ENCODE measurements around the gene ARHGAP6.

ARHGAP6 gene

DNA sequence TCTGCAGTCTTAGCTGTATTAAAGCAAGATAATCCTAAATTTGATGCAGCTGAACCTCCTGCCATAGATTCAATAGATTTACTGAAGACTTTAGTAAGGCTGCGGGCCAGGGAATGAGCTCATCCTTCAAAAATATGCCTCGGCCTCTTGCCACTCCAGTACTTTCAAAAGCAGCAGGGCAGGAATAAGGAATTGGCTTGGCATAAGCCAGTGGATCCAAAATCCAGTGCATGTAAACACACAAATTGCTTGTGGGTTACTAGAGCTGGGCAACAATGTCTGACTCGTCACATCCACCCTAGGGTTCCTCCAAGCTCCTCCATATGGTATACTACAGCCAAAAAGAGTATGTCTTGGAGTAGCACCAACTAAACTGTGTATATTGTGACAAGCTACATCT is 207.6 kb downstream of the ARHGAP6 start:
- DNase-seq, result no peak

GRCh38 chrX:11451151-11451550 is 214.6 kb downstream of the ARHGAP6 start:
- no peak for DNase-seq

DNA sequence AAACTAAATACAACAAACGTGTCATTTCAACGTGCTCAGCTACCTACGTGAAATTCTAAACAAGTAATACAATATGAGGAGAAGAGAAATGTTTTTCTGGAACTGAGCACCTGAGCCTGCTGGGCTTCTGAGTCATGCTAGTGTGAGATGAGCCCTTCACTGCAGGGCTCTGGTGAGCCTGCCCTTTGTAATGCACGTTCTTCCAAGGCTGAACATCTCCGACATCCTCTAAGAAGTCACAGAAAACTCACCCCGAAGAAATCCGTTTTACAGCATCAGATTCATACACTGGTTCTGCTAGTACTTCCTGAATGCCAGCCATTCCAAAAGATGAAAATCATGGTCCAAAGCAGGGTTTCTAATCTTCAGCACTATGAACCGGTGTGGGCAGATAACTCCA is 215.4 kb downstream of the ARHGAP6 start:
- DNase-seq, result no peak

- no peak for DNase-seq
Measured at GRCh38 chrX:11449613-11450012, 216.1 kb downstream of the ARHGAP6 start.

- DNase-seq, result no peak
Measured at GRCh38 chrX:11447418-11447817, 218.3 kb downstream of the ARHGAP6 start.

- DNase-seq, result no peak
Measured at GRCh38 chrX:11446949-11447348, 218.8 kb downstream of the ARHGAP6 start.

DNA sequence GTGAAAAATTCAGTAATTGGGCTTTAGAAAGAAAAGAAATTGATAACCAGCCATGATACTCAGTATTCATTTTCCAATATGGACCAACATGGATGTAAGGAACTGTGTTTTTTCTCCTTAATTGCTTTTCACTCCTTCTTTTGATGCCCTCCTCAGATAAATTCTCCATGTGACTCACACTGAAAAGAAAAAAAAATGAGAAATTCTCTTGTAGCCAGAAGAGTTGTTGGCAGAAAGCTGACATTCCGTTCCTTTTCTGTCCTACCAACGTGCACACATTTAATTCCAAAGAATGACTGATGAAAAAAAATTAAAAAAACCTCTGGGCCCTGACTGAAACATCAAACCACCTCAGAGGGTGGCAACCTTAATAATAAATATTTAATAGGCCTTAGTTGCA is 219.4 kb downstream of the ARHGAP6 start:
- DNase-seq, result no peak

GRCh38 chrX:11445540-11445939 is 220.2 kb downstream of the ARHGAP6 start:
- no peak for DNase-seq

GRCh38 chrX:11444052-11444451 is 221.7 kb downstream of the ARHGAP6 start:
- no peak for DNase-seq

- DNase-seq, result no peak
Measured at GRCh38 chrX:11439846-11440245, 225.9 kb downstream of the ARHGAP6 start.

DNA sequence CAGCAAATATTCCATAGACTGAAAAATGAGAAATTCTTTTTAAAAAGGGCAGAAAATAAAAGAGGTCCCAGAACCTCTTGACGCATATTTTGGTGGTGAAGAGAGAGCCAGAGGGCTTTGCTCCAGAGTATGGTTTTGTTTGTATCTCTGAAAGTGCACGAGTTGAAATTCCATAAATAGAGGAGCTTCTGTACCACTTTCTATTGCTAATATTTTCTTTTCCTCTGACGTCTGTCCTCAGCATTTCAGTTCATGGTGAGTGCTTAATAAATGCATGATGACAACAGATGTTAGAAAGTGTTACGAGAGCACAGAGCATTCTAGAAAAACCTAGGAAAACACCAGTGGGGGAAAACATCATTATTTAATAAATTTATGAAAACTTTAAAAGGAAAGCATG is 227.0 kb downstream of the ARHGAP6 start:
- no peak for DNase-seq

- no peak for DNase-seq
Measured at GRCh38 chrX:11438380-11438723, 227.4 kb downstream of the ARHGAP6 start.

DNA sequence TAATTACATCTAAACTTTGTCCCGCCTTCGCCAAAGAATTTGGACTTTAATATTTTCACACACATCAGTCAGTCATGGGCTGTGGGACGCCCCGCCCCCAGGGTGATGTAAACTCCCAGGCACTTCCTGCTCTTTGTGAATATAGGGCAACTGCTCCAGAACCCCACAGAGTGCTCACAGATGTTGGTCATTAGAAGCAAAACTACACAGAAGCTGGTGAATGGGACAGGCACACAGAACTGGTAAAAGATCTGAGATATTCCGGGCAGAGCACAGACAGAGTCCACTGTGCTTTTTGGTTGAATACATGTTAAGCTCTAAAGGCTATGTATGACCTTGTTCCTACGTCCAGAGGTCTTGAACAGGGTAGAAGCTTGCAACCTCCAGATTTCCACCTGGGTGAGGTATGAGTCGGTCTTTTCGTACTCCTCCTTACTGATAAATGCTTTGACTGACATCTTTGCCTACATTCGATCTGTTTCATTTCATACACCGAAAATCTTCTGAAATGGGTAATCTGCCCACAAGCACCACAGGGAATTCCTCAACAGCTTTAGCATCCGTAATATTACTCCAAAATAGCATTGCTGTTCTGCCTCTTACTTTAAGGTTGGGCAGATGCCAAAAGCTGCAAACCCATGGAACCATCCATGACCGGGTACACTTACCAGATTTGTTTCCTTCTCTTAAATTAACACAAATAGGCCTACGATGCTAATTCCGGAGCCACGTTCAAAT is 227.9 kb downstream of the ARHGAP6 start:
- no peak for DNase-seq

GRCh38 chrX:11435568-11435967 is 230.2 kb downstream of the ARHGAP6 start:
- DNase-seq, result no peak

DNA sequence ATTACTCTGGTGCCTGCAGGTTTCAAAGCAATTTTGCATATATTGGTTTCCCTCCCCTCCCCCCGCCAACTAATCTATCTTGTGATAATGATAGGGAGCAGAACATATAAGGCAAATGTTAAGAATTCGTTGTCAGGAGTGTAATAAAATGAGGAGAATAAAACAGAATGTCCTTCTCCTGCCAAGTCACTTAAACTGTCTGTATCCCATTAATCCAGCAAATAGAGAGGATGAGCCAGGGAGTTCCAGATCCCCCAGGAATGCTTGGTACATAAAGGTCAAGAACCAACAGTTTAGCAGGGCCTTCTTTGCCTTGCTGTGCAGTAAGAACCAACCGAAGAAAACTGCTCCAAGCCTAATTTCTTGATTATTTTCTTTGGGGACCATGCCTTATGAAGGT is 231.1 kb downstream of the ARHGAP6 start:
- DNase-seq, result no peak

DNA sequence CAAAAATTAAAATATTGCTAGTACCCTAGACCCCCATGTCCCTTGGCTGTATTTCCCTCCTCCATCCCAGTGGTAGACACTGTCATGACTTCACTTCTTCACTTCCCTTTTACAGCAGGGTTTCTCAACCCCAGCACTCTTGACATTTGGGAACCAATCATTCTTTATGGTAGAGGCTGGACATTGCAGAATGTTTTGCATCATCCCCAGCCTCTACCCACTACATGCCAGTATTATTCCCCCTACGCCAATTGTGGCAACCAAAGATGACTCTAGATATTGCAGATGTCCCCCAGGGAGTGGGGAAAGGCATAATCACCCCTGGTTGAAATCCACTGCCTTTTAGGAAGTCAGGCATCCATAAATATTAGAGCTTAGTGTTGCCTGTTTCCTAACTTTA is 233.9 kb downstream of the ARHGAP6 start:
- no peak for DNase-seq

- DNase-seq, result no peak
Measured at GRCh38 chrX:11430271-11430670, 235.4 kb downstream of the ARHGAP6 start.

DNA sequence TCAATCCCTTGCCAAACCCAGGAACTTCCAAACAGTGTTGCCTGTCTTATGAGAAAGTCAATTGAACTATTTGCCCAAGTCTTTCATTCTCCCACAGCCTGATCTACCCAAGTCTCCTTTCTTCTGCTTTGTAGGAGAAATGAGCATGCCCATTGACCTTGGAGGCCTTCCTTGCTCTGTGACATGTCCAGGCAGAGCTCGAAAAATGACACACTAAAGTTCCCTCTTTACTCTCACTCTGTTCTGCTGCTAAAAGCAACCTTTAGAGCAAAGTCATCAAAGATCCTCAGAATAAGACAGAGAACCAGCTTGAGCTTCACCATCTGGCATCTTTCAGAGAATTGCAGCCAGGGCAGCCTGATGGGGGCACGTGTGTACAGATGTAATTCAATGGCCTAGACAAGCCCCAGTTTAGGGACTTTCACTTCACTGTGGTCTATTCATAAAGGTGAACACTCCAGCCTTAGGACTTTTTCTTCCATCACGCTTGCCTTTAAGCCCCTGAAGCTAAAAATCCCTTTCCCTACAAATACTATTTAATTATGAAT is 236.1 kb downstream of the ARHGAP6 start:
- no peak for DNase-seq

GRCh38 chrX:11427453-11428071 is 238.2 kb downstream of the ARHGAP6 start:
- no peak for DNase-seq

- no peak for DNase-seq
Measured at GRCh38 chrX:11426712-11427452, 238.8 kb downstream of the ARHGAP6 start.

DNA sequence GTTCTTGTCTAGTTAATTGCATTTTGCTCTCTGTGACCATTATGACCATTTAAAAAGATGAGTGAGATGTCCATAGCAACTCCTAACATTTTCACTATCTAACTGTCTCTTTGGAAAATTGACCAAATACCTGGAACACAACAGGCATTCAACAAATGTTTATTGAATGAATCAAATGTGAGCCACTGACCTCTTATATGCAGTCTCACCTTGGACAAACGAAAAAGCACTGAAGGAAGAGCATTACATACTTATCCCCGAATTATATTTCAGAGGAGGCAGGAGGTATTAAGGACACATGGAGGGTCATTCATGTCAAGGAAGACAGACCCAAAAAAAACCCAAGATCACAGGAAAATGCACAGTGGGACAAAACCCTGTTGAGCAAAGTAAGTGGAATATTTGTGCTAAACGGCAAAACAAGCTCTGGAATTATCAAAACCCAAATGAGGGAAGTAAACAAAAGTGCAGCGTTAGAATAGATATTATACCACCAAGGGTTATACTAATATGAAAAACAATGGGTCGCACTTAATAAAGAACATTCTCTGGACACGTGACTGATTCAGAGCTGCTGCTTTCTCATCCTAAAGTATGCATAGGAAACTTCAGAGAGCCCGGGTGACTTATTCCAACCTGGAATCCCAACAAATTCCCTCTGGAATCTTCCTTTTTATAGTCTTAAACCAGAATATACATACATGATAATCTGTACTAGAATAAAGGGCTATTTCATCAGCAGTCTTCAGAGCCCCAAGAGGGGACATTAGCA is 240.6 kb downstream of the ARHGAP6 start:
- DNase-seq, result no peak

GRCh38 chrX:11423949-11424348 is 241.8 kb downstream of the ARHGAP6 start:
- no peak for DNase-seq

- no peak for DNase-seq
Measured at GRCh38 chrX:11423362-11423818, 242.3 kb downstream of the ARHGAP6 start.

Measured in cortex of kidney (tissue), 1 donor.